NCI-H345 treated with DMSO at 0.1 percent for 48 hours (cell line): Measurements from ENCODE around the gene MALSU1.

Experiments used
- DNase-seq: peaks from one replicate; lab custom pipeline; 2025; ENCODE audit not compliant: unreplicated experiment; lab: John Stamatoyannopoulos, UW

Gene MALSU1

GRCh38 chr7:23335136-23335535, 36.0 kb downstream of the MALSU1 start:
- no peak for DNase-seq

- DNase-seq: no peak
These were observed 36.5 kb downstream of the MALSU1 start for GRCh38 chr7:23335621-23336020.

GRCh38 chr7:23336086-23336485, 36.9 kb downstream of the MALSU1 start:
- no peak for DNase-seq

GRCh38 chr7:23336799-23337283, 37.7 kb downstream of the MALSU1 start:
- DNase-seq: no peak

- no peak for DNase-seq
These were observed 38.2 kb downstream of the MALSU1 start for GRCh38 chr7:23337374-23337773.

- DNase-seq: no peak
These were observed 39.3 kb downstream of the MALSU1 start for GRCh38 chr7:23338439-23338838.

- no peak for DNase-seq
These were observed 39.7 kb downstream of the MALSU1 start for GRCh38 chr7:23338863-23339262.

GRCh38 chr7:23341846-23342598, 42.9 kb downstream of the MALSU1 start:
- no peak for DNase-seq

- no peak for DNase-seq
These were observed 44.0 kb downstream of the MALSU1 start for GRCh38 chr7:23343102-23343501.

- DNase-seq: no peak
These were observed 44.8 kb downstream of the MALSU1 start for GRCh38 chr7:23343806-23344475.

- no peak for DNase-seq
These were observed 46.5 kb downstream of the MALSU1 start for GRCh38 chr7:23345601-23346000.

- no peak for DNase-seq
These were observed 47.2 kb downstream of the MALSU1 start for GRCh38 chr7:23346316-23346715.

GRCh38 chr7:23347033-23347681, 48.0 kb downstream of the MALSU1 start:
- no peak for DNase-seq

GRCh38 chr7:23347682-23348180, 48.6 kb downstream of the MALSU1 start:
- no peak for DNase-seq

- no peak for DNase-seq
These were observed 50.5 kb downstream of the MALSU1 start for GRCh38 chr7:23349484-23350157.

- no peak for DNase-seq
These were observed 51.3 kb downstream of the MALSU1 start for GRCh38 chr7:23350466-23350865.

- peak; percentile 45 for DNase-seq
These were observed 54.0 kb downstream of the MALSU1 start for GRCh38 chr7:23353172-23353571.

- no peak for DNase-seq
These were observed 57.0 kb downstream of the MALSU1 start for GRCh38 chr7:23356168-23356567.

- no peak for DNase-seq
These were observed 57.6 kb downstream of the MALSU1 start for GRCh38 chr7:23356726-23357125.

- DNase-seq: no peak
These were observed 58.3 kb downstream of the MALSU1 start for GRCh38 chr7:23357190-23358093.
